Testis (tissue), 3 donors: ENCODE measurements around the gene HOXD12. TPM values are rescaled to one million over a fixed set of nuclear protein-coding genes. Genes with fewer than 3 reads are reported as not detected.

Experiments used
- DNase-seq: peaks from one replicate; pipeline ENCODE4 v3.0.0-alpha.2; 2019
- H3K27ac ChIP-seq, 2 donors: fragments of 200-600 bp; sonication (generic); one replicate each; pipeline ENCODE4 v1.5.1; 2019
- H3K27me3 ChIP-seq: fragments of 200-600 bp; sonication (generic); one replicate; pipeline ENCODE4 v1.5.1; 2019
- H3K36me3 ChIP-seq: fragments of 200-600 bp; sonication (generic); one replicate; pipeline ENCODE4 v1.5.1; 2017; ENCODE audit warnings: low read depth; ENCODE audit errors: missing control alignments
- H3K4me1 ChIP-seq: fragments of 200-600 bp; sonication (generic); one replicate; pipeline ENCODE4 v1.5.1; 2019
- H3K4me3 ChIP-seq, 2 donors: fragments of 200-600 bp; sonication (generic); one replicate each; pipeline ENCODE4 v1.5.1; 2017 to 2019
- H3K9me3 ChIP-seq: fragments of 200-600 bp; sonication (generic); one replicate; pipeline ENCODE4 v1.5.1; 2017
- POLR2A ChIP-seq: fragments of 450-650 bp; IDR thresholded peaks from one replicate; pipeline ENCODE4 v1.6.1; 2017; ENCODE audit warnings: antibody characterized with exemption, mild to moderate bottlenecking, moderate library complexity
- WGBS, 2 donors: methylation state at CpG; one replicate each; pipeline ENCODE4 v1.1.5; 2018; 5-methylcytosine and 5-hydroxymethylcytosine counted together
- intact Hi-C: fragments of 100-400 bp; cut with DNase I; formaldehyde crosslinking; loops from one replicate; pipeline ENCODE4 v1.15.1; 2023; ENCODE audit warnings: low total_unique reads
- polyA plus RNA-seq: library from polyadenylated mRNA; stranded (reverse); fragments of 350-450 nt; fragmentation: Illumina TruSeq; extraction: RNeasy Lipid Tissue Mini Kit (QIAGEN cat#74804); gene quantifications from one replicate; pipeline ENCODE4 v1.2.3, GENCODE V29; 2014; ENCODE audit warnings: low read depth, low replicate concordance; ENCODE audit not compliant: insufficient read depth
- total RNA-seq, 2 donors: library from RNA; depleted of rRNA; stranded (reverse); fragments of >200 nt; gene quantifications; one replicate each; pipeline ENCODE4 v1.2.3, GENCODE V29; 2016
- TF ChIP-seq, protein P1 (sequence below), 3 experiments: fragments of 450-650 bp in 2 of 3; fragments of 200-600 bp in 1 of 3; sonication (generic) in 1 of 3; IDR thresholded peaks; one replicate each; pipeline ENCODE4 v1.5.1; 2016 to 2019; ENCODE audit warnings: antibody characterized with exemption in 3 of 3, mild to moderate bottlenecking in 2 of 3, moderate library complexity in 1 of 3

Gene HOXD12
- total and polyA plus RNA-seq, 3 donors from 2014 or later: not detected

- H3K4me3 ChIP-seq: no peak overlapping the region
- no peak overlapping the region for H3K27ac ChIP-seq
- H3K9me3 ChIP-seq: no peaks in the 10 kb centered on the region
- H3K4me1 ChIP-seq: peaks cover 10% of the 10 kb centered on the region
- WGBS, 2 donors: 41 to 52% methylated on average over 7 of the region's 7 CpGs
- no peak for DNase-seq
- H3K27me3 ChIP-seq: peaks cover 11% of the 10 kb centered on the region
- TF ChIP-seq POLR2A: no peak
- TF ChIP-seq, protein P1, sequence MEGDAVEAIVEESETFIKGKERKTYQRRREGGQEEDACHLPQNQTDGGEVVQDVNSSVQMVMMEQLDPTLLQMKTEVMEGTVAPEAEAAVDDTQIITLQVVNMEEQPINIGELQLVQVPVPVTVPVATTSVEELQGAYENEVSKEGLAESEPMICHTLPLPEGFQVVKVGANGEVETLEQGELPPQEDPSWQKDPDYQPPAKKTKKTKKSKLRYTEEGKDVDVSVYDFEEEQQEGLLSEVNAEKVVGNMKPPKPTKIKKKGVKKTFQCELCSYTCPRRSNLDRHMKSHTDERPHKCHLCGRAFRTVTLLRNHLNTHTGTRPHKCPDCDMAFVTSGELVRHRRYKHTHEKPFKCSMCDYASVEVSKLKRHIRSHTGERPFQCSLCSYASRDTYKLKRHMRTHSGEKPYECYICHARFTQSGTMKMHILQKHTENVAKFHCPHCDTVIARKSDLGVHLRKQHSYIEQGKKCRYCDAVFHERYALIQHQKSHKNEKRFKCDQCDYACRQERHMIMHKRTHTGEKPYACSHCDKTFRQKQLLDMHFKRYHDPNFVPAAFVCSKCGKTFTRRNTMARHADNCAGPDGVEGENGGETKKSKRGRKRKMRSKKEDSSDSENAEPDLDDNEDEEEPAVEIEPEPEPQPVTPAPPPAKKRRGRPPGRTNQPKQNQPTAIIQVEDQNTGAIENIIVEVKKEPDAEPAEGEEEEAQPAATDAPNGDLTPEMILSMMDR (IDR thresholded peaks at IDR 0.05): no peak
- intact Hi-C loops: no loop called here
- H3K36me3 ChIP-seq: no peaks in the 10 kb centered on the region
Measured at GRCh38 chr2:176102309-176102866, 2.8 kb downstream of the HOXD12 start.

- WGBS, 2 donors: 44 to 64% methylated on average over 7 of the region's 7 CpGs
- H3K4me1 ChIP-seq: peaks cover 6% of the 10 kb centered on the region
- no peak overlapping the region for H3K27ac ChIP-seq
- H3K36me3 ChIP-seq: no peaks in the 10 kb centered on the region
- no peaks in the 10 kb centered on the region for H3K9me3 ChIP-seq
- TF ChIP-seq, protein P1 (IDR thresholded peaks at IDR 0.05): no peak
- TF ChIP-seq POLR2A: no peak
- peaks cover 7% of the 10 kb centered on the region for H3K27me3 ChIP-seq
- no peak overlapping the region for H3K4me3 ChIP-seq
- DNase-seq: no peak
- intact Hi-C loops: no loop called here
Measured at GRCh38 chr2:176103194-176103593, 3.6 kb downstream of the HOXD12 start.

DNA sequence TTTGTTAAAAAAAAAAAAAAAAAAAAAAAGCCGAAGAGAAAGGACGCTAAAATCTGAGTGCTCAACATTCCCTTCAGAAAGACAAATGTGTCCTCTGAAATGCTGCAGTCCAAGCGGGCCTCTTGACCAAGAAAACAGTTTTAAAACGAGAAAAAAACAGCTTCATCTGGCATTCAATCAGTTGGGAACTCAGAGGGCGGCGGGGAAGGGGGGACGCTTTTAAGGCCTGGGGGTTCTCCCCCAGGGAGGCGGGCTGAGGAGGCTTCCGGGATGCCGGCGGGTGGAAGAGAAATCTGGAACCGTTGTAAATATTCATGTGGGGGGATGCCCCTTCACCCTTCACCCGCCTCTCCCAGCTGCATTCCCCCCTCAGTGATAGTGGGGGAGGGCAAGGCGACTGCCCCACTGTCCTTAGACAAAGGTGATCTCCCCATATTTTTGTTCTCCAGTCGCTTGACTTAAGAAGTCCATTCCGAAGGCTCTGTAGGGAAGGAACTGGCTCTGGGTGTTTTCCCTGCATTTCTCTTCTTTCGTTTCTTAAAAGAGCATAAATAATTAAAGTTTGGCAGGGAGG is 4.2 kb downstream of the HOXD12 start:
- H3K4me3 ChIP-seq: no peak overlapping the region
- DNase-seq: no peak

GRCh38 chr2:176104316-176105077 is 4.9 kb downstream of the HOXD12 start:
- TF ChIP-seq, protein P1 (IDR thresholded peaks at IDR 0.05): no peak
- TF ChIP-seq POLR2A: no peak
- no peak for DNase-seq
- H3K27me3 ChIP-seq: no peaks in the 10 kb centered on the region
- H3K4me3 ChIP-seq: no peak overlapping the region
- WGBS, 2 donors: 10 to 19% methylated on average over 29 to 56 of the region's 56 CpGs
- intact Hi-C loops: no loop called here
- H3K27ac ChIP-seq: no peak overlapping the region
- no peaks in the 10 kb centered on the region for H3K36me3 ChIP-seq
- no peaks in the 10 kb centered on the region for H3K9me3 ChIP-seq
- H3K4me1 ChIP-seq: peaks cover 6% of the 10 kb centered on the region

More for the DNA sequence above, 4.2 kb downstream of the HOXD12 start:
- WGBS, 2 donors: 26 to 29% methylated on average over 17 of the region's 17 CpGs
- H3K36me3 ChIP-seq: no peaks in the 10 kb centered on the region
- TF ChIP-seq POLR2A: no peak
- TF ChIP-seq, protein P1 (IDR thresholded peaks at IDR 0.05): no peak
- H3K4me1 ChIP-seq: peaks cover 6% of the 10 kb centered on the region
- H3K27ac ChIP-seq: no peak overlapping the region
- peaks cover under 1% of the 10 kb centered on the region for H3K27me3 ChIP-seq
- intact Hi-C loops: no loop called here
- H3K9me3 ChIP-seq: no peaks in the 10 kb centered on the region
